UCSD-AML1 (cell line): ENCODE measurements around the gene KCNMB2.
A peak's percentile ranks its signal among the peaks of the same experiment; 100 is the strongest.
"Not testable (repeated sequence)": the region's sequence is repeated elsewhere in the genome, so short reads cannot be mapped to it uniquely, and the experiment has no call there.

ENCODE experiments used
- DNase-seq: peaks from one replicate; lab custom pipeline; 2025; ENCODE audit not compliant: unreplicated experiment; lab: John Stamatoyannopoulos, UW

Gene KCNMB2

GRCh38 chr3:178518660-178519396 is 17.4 kb upstream of the KCNMB2 start:
- no peak for DNase-seq

- no peak for DNase-seq
Observed at GRCh38 chr3:178519701-178520100, 16.5 kb upstream of the KCNMB2 start.

GRCh38 chr3:178520451-178520850 is 15.8 kb upstream of the KCNMB2 start:
- no peak for DNase-seq

- no peak for DNase-seq
Observed at GRCh38 chr3:178522200-178523052, 13.8 kb upstream of the KCNMB2 start.

GRCh38 chr3:178525251-178525650 is 11.0 kb upstream of the KCNMB2 start:
- DNase-seq, result no peak

GRCh38 chr3:178526291-178526690 is 9.9 kb upstream of the KCNMB2 start:
- DNase-seq, result no peak

- DNase-seq, result no peak
Observed at GRCh38 chr3:178527981-178528380, 8.3 kb upstream of the KCNMB2 start.

- DNase-seq, result no peak
Observed at GRCh38 chr3:178529606-178530225, 6.5 kb upstream of the KCNMB2 start.

GRCh38 chr3:178532476-178532875 is 3.8 kb upstream of the KCNMB2 start:
- no peak for DNase-seq

GRCh38 chr3:178537122-178537705 is 978 bp downstream of the KCNMB2 start:
- DNase-seq, result no peak

- DNase-seq, result no peak
Observed at GRCh38 chr3:178538056-178538455, 1.8 kb downstream of the KCNMB2 start.

GRCh38 chr3:178540184-178540583 is 3.9 kb downstream of the KCNMB2 start:
- DNase-seq, result no peak

- DNase-seq, result no peak
Observed at GRCh38 chr3:178545337-178545736, 9.1 kb downstream of the KCNMB2 start.

- no peak for DNase-seq
Observed at GRCh38 chr3:178546079-178546478, 9.8 kb downstream of the KCNMB2 start.

- not testable (repeated sequence) for DNase-seq
Observed at GRCh38 chr3:178549426-178549825, 13.2 kb downstream of the KCNMB2 start.

GRCh38 chr3:178551916-178552321 is 15.7 kb downstream of the KCNMB2 start:
- peak; percentile 13 for DNase-seq

- DNase-seq, result no peak
Observed at GRCh38 chr3:178558637-178559036, 22.4 kb downstream of the KCNMB2 start.

- no peak for DNase-seq
Observed at GRCh38 chr3:178560759-178561158, 24.5 kb downstream of the KCNMB2 start.

- DNase-seq, result no peak
Observed at GRCh38 chr3:178561239-178561638, 25.0 kb downstream of the KCNMB2 start.

GRCh38 chr3:178562143-178562946 is 26.1 kb downstream of the KCNMB2 start:
- no peak for DNase-seq

GRCh38 chr3:178562947-178563232 is 26.7 kb downstream of the KCNMB2 start:
- no peak for DNase-seq
